GM13976 (cell line): Measurements from ENCODE around the gene TAX1BP1.
"Not testable (repeated sequence)": the region's sequence is repeated elsewhere in the genome, so short reads cannot be mapped to it uniquely, and the experiment has no call there.

Source experiments
- DNase-seq: peaks from one replicate; pipeline ENCODE4 v3.0.0; 2012; ENCODE audit warnings: low spot score
- in situ Hi-C: fragments of 300-500 bp; cut with MboI; formaldehyde crosslinking; loops from one replicate; pipeline ENCODE4 v1.12.0; 2022; ENCODE audit warnings: low sequenced_read_pairs, mixed read lengths, inconsistent platforms; ENCODE audit not compliant: unreplicated experiment
- TF ChIP-seq, protein P1 (sequence below): IDR thresholded peaks from 2 replicates; pipeline ENCODE4 v1.5.1; 2012; ENCODE audit warnings: borderline replicate concordance, mild to moderate bottlenecking; ENCODE audit not compliant: insufficient read depth; ENCODE audit errors: extremely low read depth, missing control alignments, control extremely low read depth

Gene TAX1BP1

GRCh38 chr7:27735165-27735564 lies 4.8 kb upstream of the TAX1BP1 start:
- TF ChIP-seq, protein P1, sequence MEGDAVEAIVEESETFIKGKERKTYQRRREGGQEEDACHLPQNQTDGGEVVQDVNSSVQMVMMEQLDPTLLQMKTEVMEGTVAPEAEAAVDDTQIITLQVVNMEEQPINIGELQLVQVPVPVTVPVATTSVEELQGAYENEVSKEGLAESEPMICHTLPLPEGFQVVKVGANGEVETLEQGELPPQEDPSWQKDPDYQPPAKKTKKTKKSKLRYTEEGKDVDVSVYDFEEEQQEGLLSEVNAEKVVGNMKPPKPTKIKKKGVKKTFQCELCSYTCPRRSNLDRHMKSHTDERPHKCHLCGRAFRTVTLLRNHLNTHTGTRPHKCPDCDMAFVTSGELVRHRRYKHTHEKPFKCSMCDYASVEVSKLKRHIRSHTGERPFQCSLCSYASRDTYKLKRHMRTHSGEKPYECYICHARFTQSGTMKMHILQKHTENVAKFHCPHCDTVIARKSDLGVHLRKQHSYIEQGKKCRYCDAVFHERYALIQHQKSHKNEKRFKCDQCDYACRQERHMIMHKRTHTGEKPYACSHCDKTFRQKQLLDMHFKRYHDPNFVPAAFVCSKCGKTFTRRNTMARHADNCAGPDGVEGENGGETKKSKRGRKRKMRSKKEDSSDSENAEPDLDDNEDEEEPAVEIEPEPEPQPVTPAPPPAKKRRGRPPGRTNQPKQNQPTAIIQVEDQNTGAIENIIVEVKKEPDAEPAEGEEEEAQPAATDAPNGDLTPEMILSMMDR = no peak
- in situ Hi-C loops = no loop called here
- no peak for DNase-seq

- in situ Hi-C loops = no loop called here
- no peak for DNase-seq
Observed at GRCh38 chr7:27735831-27736230, 4.1 kb upstream of the TAX1BP1 start.

GRCh38 chr7:27737178-27737577 lies 2.8 kb upstream of the TAX1BP1 start:
- in situ Hi-C loops = no loop called here
- DNase-seq = no peak
- TF ChIP-seq, protein P1 = no peak

More at GRCh38 chr7:27735831-27736230, 4.1 kb upstream of the TAX1BP1 start:
- TF ChIP-seq, protein P1 = no peak

DNA sequence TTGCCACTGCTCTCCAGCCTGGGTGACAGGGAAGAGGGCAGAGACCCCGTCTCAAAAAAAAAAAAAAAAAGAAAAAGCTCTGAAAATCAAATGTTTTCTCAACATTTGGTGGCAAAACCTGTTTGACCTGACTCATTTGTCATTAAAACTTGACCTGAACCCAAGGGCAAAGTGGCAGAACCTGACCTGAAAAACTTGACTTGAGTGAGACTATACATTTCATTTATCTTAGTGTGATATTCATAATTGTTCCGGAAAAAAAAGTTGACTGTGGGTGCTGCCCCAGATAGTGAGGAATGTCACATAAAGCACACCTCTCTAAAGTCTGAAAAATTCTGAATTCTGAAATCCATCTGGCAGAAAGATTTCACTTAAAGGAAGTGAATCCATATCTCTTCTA lies 2.3 kb upstream of the TAX1BP1 start:
- no peak for DNase-seq
- in situ Hi-C loops = no loop called here
- TF ChIP-seq, protein P1 = no peak

DNA sequence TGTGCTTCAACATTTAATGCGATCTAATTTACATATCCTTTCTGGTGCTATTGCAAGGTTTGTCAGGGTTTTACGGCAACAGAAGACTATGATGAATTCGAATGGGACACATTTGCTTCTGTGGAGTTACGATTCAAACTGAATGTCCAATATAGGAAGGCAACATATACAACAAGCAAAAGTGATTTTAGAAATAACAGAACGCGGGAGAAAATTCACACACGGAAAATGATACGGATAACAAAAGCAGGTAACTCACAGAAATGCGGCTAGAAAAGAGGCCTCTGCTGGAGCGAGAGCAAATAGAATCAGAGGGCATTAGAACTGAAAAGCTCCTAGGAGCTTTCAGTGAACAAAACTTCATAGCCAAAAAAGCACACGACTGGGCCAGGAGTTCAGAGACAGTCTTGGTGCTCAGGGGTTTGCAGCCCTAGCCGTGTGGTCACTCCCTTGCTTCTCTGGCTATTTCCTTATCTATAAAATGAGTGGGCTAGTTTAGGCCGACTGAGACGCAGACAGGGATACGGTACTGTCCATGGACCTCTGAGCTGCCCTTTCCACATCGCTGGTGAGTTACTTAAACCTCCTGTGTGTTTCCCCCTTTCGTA lies 557 bp upstream of the TAX1BP1 start:
- DNase-seq = peak; percentile 31
- TF ChIP-seq, protein P1 = no peak
- in situ Hi-C loops = no loop called here

DNA sequence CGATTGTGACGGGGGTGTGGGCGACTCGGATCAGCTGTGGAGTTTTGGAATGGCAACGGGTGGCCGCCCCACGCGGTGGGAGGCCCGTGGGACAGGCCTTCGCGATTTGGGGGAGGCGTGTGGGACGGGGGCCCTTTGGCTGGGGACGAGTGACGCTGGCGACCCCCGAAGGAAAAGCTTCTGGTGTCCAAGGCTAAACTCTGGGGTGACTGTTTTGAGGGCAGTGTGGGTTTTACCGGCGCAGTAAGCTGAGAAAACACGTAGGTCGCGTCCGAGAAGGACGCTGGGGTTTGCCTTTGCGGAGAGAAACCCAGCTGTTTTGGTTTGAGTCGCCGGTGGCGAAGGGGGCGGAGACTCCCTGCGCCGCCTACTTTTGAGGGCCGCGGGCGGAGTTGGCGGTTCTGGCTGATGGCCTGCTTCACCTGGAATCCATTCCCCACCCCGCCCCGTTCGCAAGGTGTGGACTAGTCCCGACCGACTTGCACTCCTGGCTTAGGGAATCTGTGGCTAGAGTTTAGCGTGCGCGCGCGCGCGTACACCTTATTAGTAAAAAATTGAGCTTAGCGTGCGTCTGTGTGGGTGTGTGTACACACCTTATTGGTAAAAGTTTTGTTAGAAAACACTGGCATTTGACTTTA lies 606 bp downstream of the TAX1BP1 start:
- TF ChIP-seq, protein P1 = no peak
- DNase-seq = peak; percentile 87
- in situ Hi-C loops = no loop called here

DNA sequence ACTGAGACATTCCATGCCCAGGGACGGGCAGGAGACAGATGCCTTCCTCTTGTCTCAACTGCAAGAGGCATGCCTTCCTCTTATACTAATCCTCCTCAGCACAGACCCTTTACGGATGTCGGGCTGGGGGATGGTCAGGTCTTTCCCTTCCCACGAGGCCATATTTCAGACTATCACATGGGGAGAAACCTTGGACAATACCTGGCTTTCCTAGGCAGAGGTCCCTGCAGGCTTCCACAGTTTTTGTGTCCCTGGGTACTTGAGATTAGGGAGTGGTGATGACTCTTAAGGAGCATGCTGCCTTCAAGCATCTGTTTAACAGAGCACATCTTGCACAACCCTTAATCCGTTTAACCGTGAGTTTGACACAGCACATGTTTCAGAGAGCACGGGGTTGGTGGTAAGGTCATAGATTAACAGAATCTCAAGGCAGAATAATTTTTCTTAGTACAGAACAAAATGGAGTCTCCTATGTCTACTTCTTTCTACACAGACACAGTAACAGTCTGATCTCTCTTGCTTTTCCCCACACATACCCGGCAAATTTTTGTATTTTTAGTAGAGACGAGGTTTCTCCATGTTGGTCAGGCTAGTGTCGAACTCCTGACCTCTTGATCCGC lies 2.2 kb downstream of the TAX1BP1 start:
- DNase-seq, in situ Hi-C loops: not testable (repeated sequence)
